Neural progenitor cell (in vitro differentiated cells): ENCODE data around the gene PEX5L. TPM values are rescaled to one million over a fixed set of nuclear protein-coding genes. Genes with fewer than 3 reads are reported as not detected.

Experiments
- DNase-seq: peaks from one replicate; pipeline ENCODE4 v3.0.0-alpha.2; 2016; ENCODE audit warnings: low spot score
- H2AFZ ChIP-seq: fragments of 200-600 bp; sonication (generic); replicated peaks from 2 replicates; pipeline ENCODE4 v1.6.1; 2016; ENCODE audit warnings: antibody characterized with exemption
- H3F3A ChIP-seq: fragments of 200-600 bp; sonication (generic); 2 replicates; pipeline ENCODE4 v1.6.1; 2016; ENCODE audit warnings: antibody characterized with exemption, low read depth
- H3K27ac ChIP-seq: fragments of 200-600 bp; sonication (generic); 2 replicates; pipeline ENCODE4 v1.5.1; 2016; ENCODE audit warnings: mild to moderate bottlenecking
- H3K27me3 ChIP-seq: fragments of 200-600 bp; sonication (generic); 2 replicates; pipeline ENCODE4 v1.6.1; 2016; ENCODE audit warnings: mild to moderate bottlenecking, moderate library complexity
- H3K36me3 ChIP-seq: fragments of 200-600 bp; sonication (generic); 2 replicates; pipeline ENCODE4 v1.5.1; 2016
- H3K4me1 ChIP-seq: fragments of 200-600 bp; sonication (generic); 2 replicates; pipeline ENCODE4 v1.6.1; 2016; ENCODE audit warnings: mixed run types
- H3K4me2 ChIP-seq: fragments of 200-600 bp; sonication (generic); 2 replicates; pipeline ENCODE4 v1.6.1; 2016
- H3K4me3 ChIP-seq: fragments of 200-600 bp; sonication (generic); 2 replicates; pipeline ENCODE4 v1.5.1; 2016
- H3K79me2 ChIP-seq: fragments of 200-600 bp; sonication (generic); 2 replicates; pipeline ENCODE4 v1.6.1; 2016; ENCODE audit warnings: low read depth
- H3K9ac ChIP-seq: fragments of 200-600 bp; sonication (generic); 2 replicates; pipeline ENCODE4 v1.6.1; 2016
- H3K9me3 ChIP-seq: fragments of 200-600 bp; sonication (generic); 2 replicates; pipeline ENCODE4 v1.5.1; 2016; ENCODE audit warnings: low read depth
- H4K20me1 ChIP-seq: fragments of 200-600 bp; sonication (generic); 2 replicates; pipeline ENCODE4 v1.6.1; 2016; ENCODE audit warnings: low read depth
- H3K27ac Mint-ChIP-seq: 3 replicates; pipeline ENCODE4 v1.8.0; 2021; ENCODE audit warnings: mixed read lengths
- H3K27me3 Mint-ChIP-seq: 2 replicates; pipeline ENCODE4 v1.8.0; 2022; ENCODE audit warnings: low read depth, mild to moderate bottlenecking, inconsistent platforms, moderate library complexity, mixed read lengths; ENCODE audit not compliant: insufficient read depth
- H3K36me3 Mint-ChIP-seq: 3 replicates; pipeline ENCODE4 v1.8.0; 2021; ENCODE audit warnings: mixed read lengths
- H3K4me1 Mint-ChIP-seq: 3 replicates; pipeline ENCODE4 v1.8.0; 2021; ENCODE audit warnings: mixed read lengths
- H3K4me3 Mint-ChIP-seq: 3 replicates; pipeline ENCODE4 v1.8.0; 2021; ENCODE audit warnings: mild to moderate bottlenecking, moderate library complexity, mixed read lengths
- H3K9me3 Mint-ChIP-seq: 3 replicates; pipeline ENCODE4 v1.8.0; 2020; ENCODE audit warnings: mixed read lengths
- EZH2 ChIP-seq: fragments of 200-600 bp; sonication (generic); IDR thresholded peaks from 2 replicates; pipeline ENCODE4 v1.6.1; 2017; ENCODE audit warnings: antibody characterized with exemption, mild to moderate bottlenecking, moderate library complexity
- EZH2phosphoT487 ChIP-seq: fragments of 200-600 bp; sonication (generic); IDR thresholded peaks from 2 replicates; pipeline ENCODE4 v1.6.1; 2017; ENCODE audit warnings: antibody characterized with exemption
- total RNA-seq: library from RNA; depleted of rRNA; stranded (reverse); fragments of >200 nt; gene quantifications from 2 replicates; pipeline ENCODE4 v1.2.3, GENCODE V29; 2015; ENCODE audit warnings: low replicate concordance
- TF ChIP-seq, protein P1 (sequence below): fragments of 200-600 bp; sonication (generic); IDR thresholded peaks from 2 replicates; pipeline ENCODE4 v1.5.1; 2017; ENCODE audit warnings: antibody characterized with exemption, mild to moderate bottlenecking

The PEX5L gene
- total RNA-seq, 1 donor from 2014 or later = 0.90 TPM

DNA sequence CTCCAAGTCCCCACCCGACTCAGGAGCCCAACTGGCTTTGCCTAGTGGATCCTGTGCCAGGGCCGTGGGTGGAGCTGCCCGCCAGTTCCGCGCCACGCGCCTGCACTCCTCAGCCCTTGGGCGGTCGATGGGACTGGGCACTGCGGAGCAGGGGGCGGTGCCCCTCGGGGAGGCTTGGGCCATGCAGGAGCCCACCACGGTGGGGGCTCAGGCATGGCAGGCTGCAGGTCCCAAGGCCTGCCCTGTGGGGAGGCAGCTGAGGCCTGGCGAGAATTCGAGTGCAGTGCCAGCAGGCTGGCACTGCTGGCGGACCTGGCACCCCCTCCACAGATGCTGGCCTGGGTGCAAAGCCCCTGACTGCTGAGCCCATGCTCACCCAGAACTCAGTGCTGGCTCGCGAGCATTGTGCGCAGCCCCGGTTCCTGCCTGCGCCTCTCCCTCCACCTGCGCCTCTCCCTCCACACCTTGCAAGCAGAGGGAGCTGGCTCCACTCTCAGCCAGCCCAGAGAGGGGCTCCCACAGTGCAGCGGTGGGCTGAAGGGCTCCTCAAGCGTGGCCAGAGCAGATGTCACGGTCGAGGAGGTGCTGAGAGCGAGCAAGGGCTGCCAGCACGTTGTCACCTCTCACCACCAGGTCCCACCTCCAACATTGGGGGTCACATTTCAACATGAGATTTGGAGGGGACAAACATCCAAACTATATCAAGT, 261.2 kb downstream of the PEX5L start:
- H3K9me3 ChIP-seq = no peaks in the 10 kb centered on the region
- H3K4me3 ChIP-seq = no peak overlapping the region
- H3K27ac ChIP-seq = no peak overlapping the region
- H3K9ac ChIP-seq = no peak overlapping the region
- Mint-ChIP-seq H3K4me1 (no peaks in the 10 kb centered on the region), H3K4me3 (no peak overlapping the region), H3K9me3 (peaks cover 14% of the 10 kb centered on the region), H3K36me3 (peaks cover 53% of the 10 kb centered on the region), H3K27me3 (no peaks in the 10 kb centered on the region), H3K27ac (no peak overlapping the region)
- H2AFZ ChIP-seq = no peak overlapping the region
- no peaks in the 10 kb centered on the region for H3F3A ChIP-seq
- H3K27me3 ChIP-seq = no peaks in the 10 kb centered on the region
- no peaks in the 10 kb centered on the region for H3K79me2 ChIP-seq
- peaks cover 3% of the 10 kb centered on the region for H3K36me3 ChIP-seq
- no peak for TF ChIP-seq EZH2
- TF ChIP-seq EZH2phosphoT487 = no peak
- TF ChIP-seq, protein P1, sequence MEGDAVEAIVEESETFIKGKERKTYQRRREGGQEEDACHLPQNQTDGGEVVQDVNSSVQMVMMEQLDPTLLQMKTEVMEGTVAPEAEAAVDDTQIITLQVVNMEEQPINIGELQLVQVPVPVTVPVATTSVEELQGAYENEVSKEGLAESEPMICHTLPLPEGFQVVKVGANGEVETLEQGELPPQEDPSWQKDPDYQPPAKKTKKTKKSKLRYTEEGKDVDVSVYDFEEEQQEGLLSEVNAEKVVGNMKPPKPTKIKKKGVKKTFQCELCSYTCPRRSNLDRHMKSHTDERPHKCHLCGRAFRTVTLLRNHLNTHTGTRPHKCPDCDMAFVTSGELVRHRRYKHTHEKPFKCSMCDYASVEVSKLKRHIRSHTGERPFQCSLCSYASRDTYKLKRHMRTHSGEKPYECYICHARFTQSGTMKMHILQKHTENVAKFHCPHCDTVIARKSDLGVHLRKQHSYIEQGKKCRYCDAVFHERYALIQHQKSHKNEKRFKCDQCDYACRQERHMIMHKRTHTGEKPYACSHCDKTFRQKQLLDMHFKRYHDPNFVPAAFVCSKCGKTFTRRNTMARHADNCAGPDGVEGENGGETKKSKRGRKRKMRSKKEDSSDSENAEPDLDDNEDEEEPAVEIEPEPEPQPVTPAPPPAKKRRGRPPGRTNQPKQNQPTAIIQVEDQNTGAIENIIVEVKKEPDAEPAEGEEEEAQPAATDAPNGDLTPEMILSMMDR = no peak
- no peak overlapping the region for H3K4me2 ChIP-seq
- DNase-seq = no peak
- no peaks in the 10 kb centered on the region for H4K20me1 ChIP-seq
- peaks cover 6% of the 10 kb centered on the region for H3K4me1 ChIP-seq

DNA sequence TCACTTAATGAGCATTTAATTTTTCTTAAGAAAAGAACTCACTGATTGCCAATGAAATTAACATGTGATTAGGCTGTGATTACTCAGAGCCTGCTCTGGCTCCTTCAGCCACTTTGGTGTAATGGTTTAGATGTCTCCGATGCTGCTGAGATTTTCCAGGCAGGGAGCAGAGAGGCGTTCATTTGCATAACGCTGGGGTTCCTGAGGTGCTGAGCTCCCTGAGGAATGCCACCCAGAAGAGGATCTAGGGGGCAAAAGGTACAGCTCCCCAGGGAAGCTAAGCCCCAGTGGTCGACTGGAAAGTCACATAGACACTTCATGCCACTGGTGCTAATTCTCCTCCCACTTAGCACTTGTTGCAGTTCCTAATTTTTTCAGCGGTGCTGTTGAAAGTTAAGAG, 264.4 kb downstream of the PEX5L start:
- peaks cover 2% of the 10 kb centered on the region for H3K27me3 Mint-ChIP-seq
- Histone ChIP-seq H3K9me3 (no peaks in the 10 kb centered on the region), H4K20me1 (no peaks in the 10 kb centered on the region), H3K4me2 (no peak overlapping the region), H3K79me2 (no peaks in the 10 kb centered on the region), H3F3A (no peaks in the 10 kb centered on the region), H2AFZ (no peak overlapping the region), H3K27ac (no peak overlapping the region), H3K36me3 (peaks cover 3% of the 10 kb centered on the region), H3K4me1 (peaks cover 6% of the 10 kb centered on the region), H3K27me3 (no peaks in the 10 kb centered on the region), H3K4me3 (no peak overlapping the region), H3K9ac (no peak overlapping the region)
- no peaks in the 10 kb centered on the region for H3K4me1 Mint-ChIP-seq
- TF ChIP-seq EZH2 = no peak
- peaks cover 9% of the 10 kb centered on the region for H3K9me3 Mint-ChIP-seq
- H3K27ac Mint-ChIP-seq = no peak overlapping the region
- no peak overlapping the region for H3K4me3 Mint-ChIP-seq
- no peak for DNase-seq
- H3K36me3 Mint-ChIP-seq = peaks cover 45% of the 10 kb centered on the region

DNA sequence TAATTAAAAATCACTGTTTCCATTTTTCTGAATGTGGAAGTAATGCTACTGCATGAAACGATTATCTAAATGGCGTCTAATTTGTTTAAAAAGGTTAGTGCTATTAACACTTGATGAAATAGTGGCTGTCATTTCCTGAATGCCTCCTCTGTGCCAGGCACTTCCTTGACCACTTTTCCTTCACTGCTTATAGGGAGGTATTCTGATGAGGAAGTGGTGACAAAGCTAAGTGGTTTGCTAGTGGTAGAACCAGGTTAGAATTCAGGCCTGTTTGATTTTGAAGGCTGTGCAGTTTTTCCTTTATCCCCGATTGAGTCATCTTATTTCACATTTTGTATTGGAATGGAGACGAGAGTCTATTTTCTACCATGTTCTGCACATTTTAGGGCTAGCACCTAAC, 264.9 kb downstream of the PEX5L start:
- DNase-seq = no peak
- Histone ChIP-seq H3F3A (no peaks in the 10 kb centered on the region), H3K27ac (no peak overlapping the region), H3K4me1 (peaks cover 6% of the 10 kb centered on the region), H4K20me1 (no peaks in the 10 kb centered on the region), H2AFZ (no peak overlapping the region), H3K9me3 (no peaks in the 10 kb centered on the region), H3K79me2 (no peaks in the 10 kb centered on the region), H3K27me3 (no peaks in the 10 kb centered on the region), H3K36me3 (peaks cover 3% of the 10 kb centered on the region), H3K4me2 (no peak overlapping the region), H3K4me3 (no peak overlapping the region), H3K9ac (no peak overlapping the region)
- Mint-ChIP-seq H3K4me1 (no peaks in the 10 kb centered on the region), H3K27ac (no peak overlapping the region), H3K9me3 (peaks cover 9% of the 10 kb centered on the region), H3K36me3 (peaks cover 44% of the 10 kb centered on the region), H3K27me3 (peaks cover 2% of the 10 kb centered on the region), H3K4me3 (no peak overlapping the region)
- TF ChIP-seq EZH2 = no peak
- TF ChIP-seq EZH2phosphoT487 = no peak
- TF ChIP-seq, protein P1 = no peak

DNA sequence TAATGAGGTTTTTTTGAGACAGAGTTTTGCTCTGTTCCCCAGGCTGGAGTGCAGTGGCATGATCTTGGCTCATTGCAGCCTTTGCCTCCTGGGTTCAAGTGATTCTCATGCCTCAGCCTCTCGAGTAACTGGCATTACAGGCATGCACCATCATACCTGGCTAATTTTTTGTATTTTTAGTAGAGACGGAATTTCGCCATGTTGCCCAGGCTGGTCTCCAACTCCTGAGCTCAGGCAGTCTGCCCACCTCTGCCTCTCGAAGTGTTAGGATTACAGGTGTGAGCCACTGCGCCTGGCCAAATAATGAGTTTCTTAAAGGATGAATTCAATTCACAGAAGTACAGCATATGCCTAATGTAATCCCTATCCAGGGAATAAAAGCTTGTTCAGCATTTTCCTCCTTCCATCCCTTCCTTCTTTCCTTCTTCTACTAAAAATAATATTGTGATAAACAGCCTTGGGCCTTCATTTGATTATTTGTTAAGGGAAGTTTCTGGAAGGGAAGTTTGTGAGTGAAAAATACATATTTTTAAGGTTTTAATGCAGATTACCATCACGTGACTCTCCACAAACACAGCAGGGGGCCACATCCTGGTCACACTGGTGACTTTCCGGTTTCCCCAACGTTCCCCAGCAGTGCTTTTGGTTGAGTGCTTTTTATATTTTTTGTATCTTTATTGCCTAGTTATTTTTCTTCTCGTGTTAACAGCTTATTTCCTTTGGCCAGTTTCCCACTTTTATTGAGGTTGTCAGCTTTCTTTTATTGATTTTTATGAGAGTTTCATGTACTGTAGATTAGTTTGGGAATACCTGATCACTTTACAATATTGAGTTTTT, 267.1 kb downstream of the PEX5L start:
- H3K9ac ChIP-seq = no peak overlapping the region
- no peak for DNase-seq
- no peaks in the 10 kb centered on the region for H3K4me1 Mint-ChIP-seq
- no peaks in the 10 kb centered on the region for H3K27me3 ChIP-seq
- peaks cover 41% of the 10 kb centered on the region for H3K36me3 Mint-ChIP-seq
- no peak overlapping the region for H3K27ac Mint-ChIP-seq
- H3K79me2 ChIP-seq = no peaks in the 10 kb centered on the region
- no peak overlapping the region for H3K4me3 Mint-ChIP-seq
- no peaks in the 10 kb centered on the region for H4K20me1 ChIP-seq
- peaks cover 6% of the 10 kb centered on the region for H3K4me1 ChIP-seq
- no peak overlapping the region for H3K27ac ChIP-seq
- no peaks in the 10 kb centered on the region for H3K36me3 ChIP-seq
- no peak overlapping the region for H3K4me3 ChIP-seq
- no peak overlapping the region for H2AFZ ChIP-seq
- peaks cover 3% of the 10 kb centered on the region for H3K9me3 Mint-ChIP-seq
- no peak overlapping the region for H3K4me2 ChIP-seq
- H3F3A ChIP-seq = no peaks in the 10 kb centered on the region
- H3K27me3 Mint-ChIP-seq = peaks cover 2% of the 10 kb centered on the region
- H3K9me3 ChIP-seq = no peaks in the 10 kb centered on the region
- TF ChIP-seq, protein P1 = no peak
- TF ChIP-seq EZH2 = no peak
- no peak for TF ChIP-seq EZH2phosphoT487
